CD4-positive, alpha-beta memory T cell (primary cell): ENCODE results near the gene KRTAP9-2. TPM values are rescaled to one million over a fixed set of nuclear protein-coding genes. Genes with fewer than 3 reads are reported as not detected.
A peak's percentile ranks its signal among the peaks of the same experiment; 100 is the strongest.
"Not testable (repeated sequence)": the region's sequence is repeated elsewhere in the genome, so short reads cannot be mapped to it uniquely, and the experiment has no call there.

Source experiments
- CTCF ChIA-PET: fragments of 350-600 bp; sonication (Branson Sonifier 250); formaldehyde crosslinking; loops from one replicate; lab custom pipeline; 2021; ENCODE audit warnings: inconsistent platforms; ENCODE audit not compliant: partially characterized antibody; lab: Charles Lee
- POLR2A ChIA-PET: fragments of 350-600 bp; sonication (Branson Sonifier 250); formaldehyde crosslinking; loops from one replicate; lab custom pipeline; 2021; ENCODE audit not compliant: partially characterized antibody; lab: Charles Lee
- DNase-seq, 5 donors: peaks; one replicate each; pipeline versions ENCODE4 v3.0.0 to v3.0.0-alpha.2; 2020 to 2022; ENCODE audit warnings: mixed read lengths in 1 of 5
- H3K27ac ChIP-seq: one replicate; pipeline ENCODE4 v1.7.0; 2013; ENCODE audit warnings: low read depth, low read length
- H3K27me3 ChIP-seq: 2 replicates; pipeline ENCODE4 v1.7.0; 2013; ENCODE audit warnings: mild to moderate bottlenecking, low read length, moderate library complexity; ENCODE audit not compliant: insufficient read depth
- H3K36me3 ChIP-seq: 2 replicates; pipeline ENCODE4 v1.7.0; 2013; ENCODE audit warnings: mild to moderate bottlenecking, low read length, moderate library complexity; ENCODE audit not compliant: insufficient read depth
- H3K4me1 ChIP-seq: 2 replicates; pipeline ENCODE4 v1.7.0; 2013; ENCODE audit warnings: mild to moderate bottlenecking, low read length, moderate library complexity; ENCODE audit not compliant: insufficient read depth
- H3K4me3 ChIP-seq, 2 donors: one replicate each; pipeline ENCODE4 v1.7.0; 2013; ENCODE audit warnings: low read length in 2 of 2, mild to moderate bottlenecking in 1 of 2
- H3K9me3 ChIP-seq, 2 donors: one replicate each; pipeline ENCODE4 v1.7.0; 2013; ENCODE audit warnings: low read length in 2 of 2, control low read depth in 1 of 2; ENCODE audit not compliant: control insufficient read depth in 1 of 2
- H3K27ac Mint-ChIP-seq, 7 donors: one replicate each; pipeline ENCODE4 v1.8.0; 2020 to 2021; ENCODE audit warnings: mixed read lengths in 7 of 7, mild to moderate bottlenecking in 6 of 7, inconsistent platforms in 3 of 7, moderate library complexity in 3 of 7
- H3K27me3 Mint-ChIP-seq, 2 donors: one replicate each; pipeline ENCODE4 v1.8.0; 2020 to 2021; ENCODE audit warnings: mixed read lengths in 2 of 2
- H3K36me3 Mint-ChIP-seq, 2 donors: one replicate each; pipeline ENCODE4 v1.8.0; 2020 to 2021; ENCODE audit warnings: mixed read lengths in 2 of 2, inconsistent platforms in 1 of 2, mild to moderate bottlenecking in 1 of 2
- H3K4me1 Mint-ChIP-seq, 4 donors: one replicate each; pipeline ENCODE4 v1.8.0; 2020 to 2021; ENCODE audit warnings: mixed read lengths in 4 of 4, mild to moderate bottlenecking in 1 of 4
- H3K4me3 Mint-ChIP-seq, 8 donors: one replicate each; pipeline ENCODE4 v1.8.0; 2020 to 2021; ENCODE audit warnings: mixed read lengths in 8 of 8, mild to moderate bottlenecking in 7 of 8, moderate library complexity in 6 of 8, inconsistent platforms in 3 of 8
- H3K9me3 Mint-ChIP-seq, 8 donors: one replicate each; pipeline ENCODE4 v1.8.0; 2020 to 2021; ENCODE audit warnings: mixed read lengths in 8 of 8, mild to moderate bottlenecking in 5 of 8, inconsistent platforms in 3 of 8, moderate library complexity in 1 of 8
- intact Hi-C: fragments of 100-400 bp; cut with micrococcal nuclease; formaldehyde crosslinking; loops from one replicate; pipeline ENCODE4 v1.15.1; 2023
- polyA plus RNA-seq, 2 donors: library from polyadenylated mRNA; unstranded; fragments of 300-500 nt; fragmentation: Illumina TruSeq; gene quantifications; one replicate each; pipeline ENCODE4 v1.2.3, GENCODE V29; 2021
- total RNA-seq, 2 experiments: library from RNA; stranded (reverse); gene quantifications; one replicate each; pipeline ENCODE4 v1.2.3, GENCODE V29; 2021

Gene KRTAP9-2
- total and polyA plus RNA-seq, 4 experiments from 2014 or later = not detected

- CTCF ChIA-PET, H3K4me1 Mint-ChIP-seq, H3K27ac ChIP-seq, H3K27ac Mint-ChIP-seq, intact Hi-C loops, H3K27me3 ChIP-seq, H3K4me3 Mint-ChIP-seq, H3K4me1 ChIP-seq, H3K9me3 Mint-ChIP-seq, H3K9me3 ChIP-seq, H3K36me3 Mint-ChIP-seq, DNase-seq, H3K36me3 ChIP-seq, POLR2A ChIA-PET, H3K4me3 ChIP-seq: not testable (repeated sequence)
- H3K27me3 Mint-ChIP-seq = peaks cover 22 to 24% of the 10 kb centered on the region in 2 donors
These were observed 10.7 kb downstream of the KRTAP9-2 start for GRCh38 chr17:41237116-41237515.

- H3K9me3 Mint-ChIP-seq, H3K27me3 ChIP-seq, H3K4me1 ChIP-seq, POLR2A ChIA-PET, H3K27ac ChIP-seq, CTCF ChIA-PET, H3K4me1 Mint-ChIP-seq, H3K36me3 ChIP-seq, H3K4me3 Mint-ChIP-seq, H3K9me3 ChIP-seq, H3K36me3 Mint-ChIP-seq, H3K27ac Mint-ChIP-seq, DNase-seq, intact Hi-C loops, H3K4me3 ChIP-seq: not testable (repeated sequence)
- peaks cover 21 to 27% of the 10 kb centered on the region in 2 donors for H3K27me3 Mint-ChIP-seq
These were observed 11.5 kb downstream of the KRTAP9-2 start, which contains the start of gene KRTAP9-8 for GRCh38 chr17:41237949-41238437. Gene KRTAP9-8, plus strand, starts transcription at chr17:41237999. Its CDS starts 53 bp downstream, at chr17:41238052.

- CTCF ChIA-PET, POLR2A ChIA-PET, H3K27ac ChIP-seq, H3K36me3 ChIP-seq, H3K4me3 Mint-ChIP-seq, H3K9me3 Mint-ChIP-seq, H3K4me3 ChIP-seq, H3K4me1 Mint-ChIP-seq, DNase-seq, H3K27me3 ChIP-seq, H3K9me3 ChIP-seq, intact Hi-C loops, H3K4me1 ChIP-seq, H3K36me3 Mint-ChIP-seq: not testable (repeated sequence)
- H3K27ac Mint-ChIP-seq = peak overlapping the region in 1 of 7 donors; percentile 11
- peaks cover 3 to 10% of the 10 kb centered on the region in 2 donors for H3K27me3 Mint-ChIP-seq
These were observed 20.7 kb downstream of the KRTAP9-2 start for GRCh38 chr17:41246995-41247787.

GRCh38 chr17:41249637-41250240 lies 23.3 kb downstream of the KRTAP9-2 start, which contains the start of gene KRTAP9-4:
Gene KRTAP9-4, plus strand, starts transcription at chr17:41249687. Its CDS starts 34 bp downstream, at chr17:41249721.
- H3K36me3 Mint-ChIP-seq, H3K27me3 Mint-ChIP-seq, H3K4me1 Mint-ChIP-seq, H3K4me3 ChIP-seq, intact Hi-C loops, CTCF ChIA-PET, DNase-seq, H3K4me1 ChIP-seq, H3K9me3 Mint-ChIP-seq, POLR2A ChIA-PET, H3K4me3 Mint-ChIP-seq, H3K9me3 ChIP-seq, H3K27me3 ChIP-seq, H3K36me3 ChIP-seq, H3K27ac Mint-ChIP-seq, H3K27ac ChIP-seq: not testable (repeated sequence)

GRCh38 chr17:41251261-41251660 lies 24.8 kb downstream of the KRTAP9-2 start:
- Mint-ChIP-seq H3K27ac (no peak overlapping the region), H3K4me3 (no peak overlapping the region), H3K27me3 (peaks cover 7 to 14% of the 10 kb centered on the region in 2 donors), H3K4me1 (peaks cover 0 to 9% (median 0%) of the 10 kb centered on the region in 4 donors), H3K36me3 (no peaks in the 10 kb centered on the region), H3K9me3 (no peaks in the 10 kb centered on the region)
- no peaks in the 10 kb centered on the region for H3K27me3 ChIP-seq
- POLR2A ChIA-PET = no interaction called here
- CTCF ChIA-PET = no interaction called here
- DNase-seq = no peak
- H3K4me1 ChIP-seq = no peaks in the 10 kb centered on the region
- H3K27ac ChIP-seq = no peak overlapping the region
- no peak overlapping the region for H3K4me3 ChIP-seq
- intact Hi-C loops = no loop called here
- H3K9me3 ChIP-seq = no peaks in the 10 kb centered on the region
- H3K36me3 ChIP-seq = no peaks in the 10 kb centered on the region

GRCh38 chr17:41254861-41255260 lies 28.4 kb downstream of the KRTAP9-2 start:
- no peak overlapping the region for H3K27ac Mint-ChIP-seq
- CTCF ChIA-PET = no interaction called here

GRCh38 chr17:41255381-41256290 lies 29.2 kb downstream of the KRTAP9-2 start, which contains the start of gene KRTAP9-9:
Gene KRTAP9-9, plus strand, starts transcription at chr17:41255384.
- H3K27ac Mint-ChIP-seq = peak within 1 kb of the TSS in 2 of 7 donors; percentile 2 to 43
- H3K4me1 Mint-ChIP-seq, H3K4me3 ChIP-seq, H3K9me3 Mint-ChIP-seq, H3K27ac ChIP-seq, H3K27me3 ChIP-seq, CTCF ChIA-PET, intact Hi-C loops, POLR2A ChIA-PET, DNase-seq, H3K4me1 ChIP-seq, H3K36me3 ChIP-seq, H3K9me3 ChIP-seq, H3K36me3 Mint-ChIP-seq, H3K4me3 Mint-ChIP-seq: not testable (repeated sequence)
- peaks cover 15 to 19% of the 10 kb centered on the region in 2 donors for H3K27me3 Mint-ChIP-seq

More at GRCh38 chr17:41254861-41255260, 28.4 kb downstream of the KRTAP9-2 start:
- no peak for DNase-seq
- Histone ChIP-seq H3K4me3 (no peak overlapping the region), H3K36me3 (no peaks in the 10 kb centered on the region), H3K9me3 (no peaks in the 10 kb centered on the region), H3K27ac (no peak overlapping the region), H3K27me3 (no peaks in the 10 kb centered on the region), H3K4me1 (no peaks in the 10 kb centered on the region)
- Mint-ChIP-seq H3K27me3 (peaks cover 11 to 19% of the 10 kb centered on the region in 2 donors), H3K4me1 (peaks cover 0 to 5% (median under 1%) of the 10 kb centered on the region in 4 donors), H3K36me3 (no peaks in the 10 kb centered on the region), H3K4me3 (no peak overlapping the region), H3K9me3 (no peaks in the 10 kb centered on the region)
- intact Hi-C loops = no loop called here
- POLR2A ChIA-PET = no interaction called here
